ENCODE measurements around the gene C8B.

The C8B gene

GRCh38 chr1:56965916-56966697, at the start of gene C8B:
Gene C8B (minus strand): TSS chr1:56966015. CDS start chr1:56965948, 67 bp downstream.
- DNase-seq (ENCODE audit: low spot score in 2 of 2), result no peak
- H3K27me3 ChIP-seq (ENCODE audit: low read depth), result no peaks in the 10 kb centered on the region
- no peaks in the 10 kb centered on the region for H3K36me3 ChIP-seq (replicated peaks)
- H3K4me3 ChIP-seq, result no peak within 1 kb of the TSS
- H3K9me3 ChIP-seq, result no peaks in the 10 kb centered on the region
- in situ Hi-C loops (cut with MboI; ENCODE audit: low sequenced_read_pairs), result no loop called here
- H3K4me1 ChIP-seq, result no peaks in the 10 kb centered on the region

DNA sequence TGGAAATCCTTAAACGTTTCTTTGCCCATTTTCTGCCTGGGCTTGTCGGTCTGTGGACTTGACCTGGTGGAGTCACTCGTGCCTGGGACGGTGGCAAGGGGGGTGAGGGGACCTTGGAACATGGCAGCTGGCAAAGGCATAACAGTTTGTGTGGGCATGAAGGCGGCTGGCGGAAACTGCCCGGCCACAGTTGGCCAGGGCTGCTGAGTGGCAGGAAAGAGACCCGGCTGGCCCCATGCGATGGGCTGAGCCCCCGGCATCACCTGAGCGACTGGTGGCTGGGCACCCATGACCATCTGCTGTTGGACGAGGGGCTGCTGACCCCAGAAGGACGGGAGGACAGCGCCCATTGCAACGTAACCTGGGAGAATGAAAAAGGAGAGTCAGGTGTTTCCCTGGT, 49.3 kb upstream of the C8B start:
- no peaks in the 10 kb centered on the region for H3K36me3 ChIP-seq (replicated peaks)
- H3K4me1 ChIP-seq, result no peaks in the 10 kb centered on the region
- H3K4me3 ChIP-seq, result no peak overlapping the region
- H3K27me3 ChIP-seq (ENCODE audit: low read depth), result no peaks in the 10 kb centered on the region
- no peak for DNase-seq (ENCODE audit: low spot score in 2 of 2)
- H3K9me3 ChIP-seq, result no peaks in the 10 kb centered on the region
- in situ Hi-C loops (cut with MboI; ENCODE audit: low sequenced_read_pairs), result no loop called here

GRCh38 chr1:57013522-57013921, 47.7 kb upstream of the C8B start:
- no peaks in the 10 kb centered on the region for H3K4me1 ChIP-seq
- H3K27me3 ChIP-seq (ENCODE audit: low read depth), result 0 out of 2 replicates have a peak, but pooled peaks cover 2% of the 10 kb centered on the region
- no peaks in the 10 kb centered on the region for H3K36me3 ChIP-seq (replicated peaks)
- in situ Hi-C loops (cut with MboI; ENCODE audit: low sequenced_read_pairs), result no loop called here
- no peaks in the 10 kb centered on the region for H3K9me3 ChIP-seq
- DNase-seq (ENCODE audit: low spot score in 2 of 2), result no peak
- H3K4me3 ChIP-seq, result no peak overlapping the region

- H3K36me3 ChIP-seq (replicated peaks), result no peaks in the 10 kb centered on the region
- 0 out of 2 replicates have a peak, but pooled peaks cover 2% of the 10 kb centered on the region for H3K27me3 ChIP-seq (ENCODE audit: low read depth)
- no peaks in the 10 kb centered on the region for H3K9me3 ChIP-seq
- no peak overlapping the region for H3K4me3 ChIP-seq
- in situ Hi-C loops (cut with MboI; ENCODE audit: low sequenced_read_pairs), result no loop called here
- DNase-seq (ENCODE audit: low spot score in 2 of 2), result no peak
- no peaks in the 10 kb centered on the region for H3K4me1 ChIP-seq
Observed at GRCh38 chr1:57012315-57012714, 46.5 kb upstream of the C8B start.

- no peaks in the 10 kb centered on the region for H3K4me1 ChIP-seq
- no peak overlapping the region for H3K4me3 ChIP-seq
- no peak for DNase-seq (ENCODE audit: low spot score in 2 of 2)
- H3K27me3 ChIP-seq (ENCODE audit: low read depth), result 0 out of 2 replicates have a peak, but pooled peaks cover 2% of the 10 kb centered on the region
- in situ Hi-C loops (cut with MboI; ENCODE audit: low sequenced_read_pairs), result no loop called here
- H3K9me3 ChIP-seq, result no peaks in the 10 kb centered on the region
- H3K36me3 ChIP-seq (replicated peaks), result no peaks in the 10 kb centered on the region
Observed at GRCh38 chr1:57010511-57010910, 44.7 kb upstream of the C8B start.

GRCh38 chr1:57007948-57008347, 42.1 kb upstream of the C8B start:
- no peaks in the 10 kb centered on the region for H3K36me3 ChIP-seq (replicated peaks)
- H3K9me3 ChIP-seq, result no peaks in the 10 kb centered on the region
- no peaks in the 10 kb centered on the region for H3K4me1 ChIP-seq
- DNase-seq (ENCODE audit: low spot score in 2 of 2), result no peak
- in situ Hi-C loops (cut with MboI; ENCODE audit: low sequenced_read_pairs), result no loop called here
- 0 out of 2 replicates have a peak, but pooled peaks cover 2% of the 10 kb centered on the region for H3K27me3 ChIP-seq (ENCODE audit: low read depth)
- no peak overlapping the region for H3K4me3 ChIP-seq

DNA sequence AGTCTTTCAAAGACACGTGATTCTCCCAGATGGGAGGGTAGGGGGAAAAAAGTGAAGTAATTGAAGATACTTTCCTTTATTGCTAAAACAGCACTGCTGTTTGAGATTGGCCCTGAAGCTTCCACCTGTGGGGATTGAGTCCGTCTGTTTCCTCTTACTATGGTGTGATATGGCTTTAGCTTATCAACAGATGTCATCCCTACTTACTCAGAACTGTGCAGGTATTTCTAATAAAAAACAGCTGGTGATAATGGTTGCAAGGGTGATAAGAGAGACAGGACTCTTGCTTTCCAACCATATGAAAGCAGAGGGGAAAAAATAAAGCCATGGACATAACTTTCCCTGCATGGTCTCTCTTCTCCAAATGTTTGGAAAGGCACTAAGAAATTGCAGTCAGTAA, 41.7 kb upstream of the C8B start:
- in situ Hi-C loops (cut with MboI; ENCODE audit: low sequenced_read_pairs), result no loop called here
- Histone ChIP-seq H3K9me3 (no peaks in the 10 kb centered on the region), H3K4me3 (no peak overlapping the region), H3K27me3 (ENCODE audit: low read depth) (0 out of 2 replicates have a peak, but pooled peaks cover 2% of the 10 kb centered on the region), H3K36me3 (replicated peaks) (no peaks in the 10 kb centered on the region), H3K4me1 (no peaks in the 10 kb centered on the region)
- DNase-seq (ENCODE audit: low spot score in 2 of 2), result no peak

- no peaks in the 10 kb centered on the region for H3K9me3 ChIP-seq
Observed at GRCh38 chr1:57003398-57004139, 37.8 kb upstream of the C8B start.

GRCh38 chr1:56995414-56996100, 29.7 kb upstream of the C8B start:
- DNase-seq (ENCODE audit: low spot score in 2 of 2), result no peak
- no peaks in the 10 kb centered on the region for H3K36me3 ChIP-seq (replicated peaks)
- H3K4me3 ChIP-seq, result no peak overlapping the region
- no peaks in the 10 kb centered on the region for H3K9me3 ChIP-seq
- no peaks in the 10 kb centered on the region for H3K27me3 ChIP-seq (ENCODE audit: low read depth)
- no peaks in the 10 kb centered on the region for H3K4me1 ChIP-seq
- in situ Hi-C loops (cut with MboI; ENCODE audit: low sequenced_read_pairs), result no loop called here

More at GRCh38 chr1:57003398-57004139, 37.8 kb upstream of the C8B start:
- Histone ChIP-seq H3K4me3 (no peak overlapping the region), H3K27me3 (ENCODE audit: low read depth) (no peaks in the 10 kb centered on the region), H3K4me1 (no peaks in the 10 kb centered on the region), H3K36me3 (replicated peaks) (no peaks in the 10 kb centered on the region)
- no peak for DNase-seq (ENCODE audit: low spot score in 2 of 2)
- in situ Hi-C loops (cut with MboI; ENCODE audit: low sequenced_read_pairs), result no loop called here

DNA sequence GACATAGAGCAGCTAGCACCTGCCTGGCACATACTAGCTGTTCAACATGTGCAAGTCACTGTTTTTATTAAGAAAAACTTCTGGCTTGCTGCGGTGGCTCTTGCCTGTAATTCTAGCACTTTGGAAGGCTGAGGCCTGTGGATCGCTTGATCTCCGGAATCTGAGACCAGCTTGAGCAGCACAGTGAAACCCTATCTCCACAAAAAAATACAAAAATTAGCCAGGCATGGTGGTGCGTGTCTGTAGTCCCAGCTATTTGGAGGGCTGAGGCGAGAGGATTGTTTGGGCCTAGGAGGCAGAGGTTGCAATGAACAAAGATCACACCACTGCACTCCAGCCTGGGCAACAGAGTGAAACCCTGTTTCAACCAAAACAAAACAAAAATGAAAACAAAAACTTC, 27.7 kb upstream of the C8B start:
- no peaks in the 10 kb centered on the region for H3K4me1 ChIP-seq
- DNase-seq (ENCODE audit: low spot score in 2 of 2), result no peak
- H3K9me3 ChIP-seq, result no peaks in the 10 kb centered on the region
- 0 out of 2 replicates have a peak, but pooled peaks cover 2% of the 10 kb centered on the region for H3K27me3 ChIP-seq (ENCODE audit: low read depth)
- no peak overlapping the region for H3K4me3 ChIP-seq
- in situ Hi-C loops (cut with MboI; ENCODE audit: low sequenced_read_pairs), result no loop called here
- H3K36me3 ChIP-seq (replicated peaks), result no peaks in the 10 kb centered on the region

DNA sequence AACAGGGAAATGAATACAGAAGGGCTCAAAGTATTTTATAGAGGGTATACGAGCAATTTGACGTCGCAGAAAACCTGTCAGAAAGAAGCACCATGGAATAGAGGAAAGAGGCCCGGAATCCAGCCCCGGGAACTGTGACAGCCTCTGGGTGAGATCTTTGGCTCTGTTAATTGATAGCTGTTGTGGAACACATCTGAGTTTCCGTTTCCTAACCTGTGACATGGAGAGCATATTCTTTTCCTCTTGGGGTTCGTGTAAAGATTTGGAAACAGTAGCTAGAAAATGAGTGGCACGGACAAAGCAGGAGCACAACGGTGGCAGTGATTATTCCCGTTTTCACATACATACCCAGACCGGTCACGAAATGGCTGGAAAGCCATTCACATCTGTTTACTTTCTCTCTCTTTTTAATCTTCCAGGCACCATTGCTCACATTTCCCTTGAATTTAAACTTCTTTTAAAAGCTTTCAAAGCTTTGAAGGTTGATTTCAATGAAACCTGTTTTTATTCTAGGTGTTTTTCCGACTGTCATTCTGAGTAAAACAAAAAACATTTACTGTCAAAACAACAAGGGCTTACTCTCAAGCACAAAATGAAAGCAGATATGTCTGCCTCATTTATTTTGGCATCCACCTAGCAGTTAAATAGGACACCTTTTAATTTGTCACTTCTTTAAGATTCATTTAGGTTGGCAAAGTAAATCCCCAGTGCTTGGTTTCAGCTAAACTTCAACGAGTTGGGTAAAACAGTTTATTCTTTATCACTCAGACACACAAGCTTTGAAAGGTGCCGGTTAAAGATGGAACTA, 26.7 kb upstream of the C8B start:
- Histone ChIP-seq H3K36me3 (replicated peaks) (no peaks in the 10 kb centered on the region), H3K4me1 (no peaks in the 10 kb centered on the region), H3K27me3 (ENCODE audit: low read depth) (0 out of 2 replicates have a peak, but pooled peaks cover 2% of the 10 kb centered on the region), H3K4me3 (no peak overlapping the region), H3K9me3 (no peaks in the 10 kb centered on the region)
- in situ Hi-C loops (cut with MboI; ENCODE audit: low sequenced_read_pairs), result no loop called here
- DNase-seq (ENCODE audit: low spot score in 2 of 2), result no peak

GRCh38 chr1:56991576-56991975, 25.8 kb upstream of the C8B start:
- Histone ChIP-seq H3K9me3 (no peaks in the 10 kb centered on the region), H3K36me3 (replicated peaks) (no peaks in the 10 kb centered on the region), H3K4me3 (no peak overlapping the region), H3K4me1 (no peaks in the 10 kb centered on the region), H3K27me3 (ENCODE audit: low read depth) (0 out of 2 replicates have a peak, but pooled peaks cover 2% of the 10 kb centered on the region)
- in situ Hi-C loops (cut with MboI; ENCODE audit: low sequenced_read_pairs), result no loop called here
- no peak for DNase-seq (ENCODE audit: low spot score in 2 of 2)

DNA sequence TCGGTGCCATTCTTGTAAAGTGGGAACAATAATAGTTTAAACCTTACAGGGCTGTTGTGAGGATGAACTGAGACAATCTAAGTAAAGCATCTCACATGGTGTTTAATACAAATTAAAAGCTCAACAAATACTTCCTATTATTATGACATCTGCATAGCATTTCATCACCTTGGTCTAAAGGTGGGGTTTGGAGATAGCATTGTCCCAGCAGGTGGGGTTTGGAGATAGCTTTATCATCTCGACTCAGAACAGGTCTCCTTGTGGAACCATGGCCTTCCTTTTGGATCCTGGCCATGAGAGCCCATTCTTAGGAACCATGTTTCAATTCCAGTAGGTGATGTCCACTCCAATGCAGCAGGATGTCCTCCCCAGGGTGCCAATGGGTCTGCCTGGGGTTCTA, 20.6 kb upstream of the C8B start:
- DNase-seq (ENCODE audit: low spot score in 2 of 2), result no peak
- Histone ChIP-seq H3K36me3 (replicated peaks) (no peaks in the 10 kb centered on the region), H3K4me3 (no peak overlapping the region), H3K27me3 (ENCODE audit: low read depth) (0 out of 2 replicates have a peak, but pooled peaks cover 2% of the 10 kb centered on the region), H3K4me1 (no peaks in the 10 kb centered on the region), H3K9me3 (no peaks in the 10 kb centered on the region)
- in situ Hi-C loops (cut with MboI; ENCODE audit: low sequenced_read_pairs), result no loop called here
